Stimulated activated CD4-positive, alpha-beta T cell treated with anti-CD3 and anti-CD28 coated beads, TNF-alpha, amount 100 ng/mL, for 48 hours (primary cell): Measurements from ENCODE around the gene DCPS.
"Not testable (repeated sequence)": the region's sequence is repeated elsewhere in the genome, so short reads cannot be mapped to it uniquely, and the experiment has no call there.

Source experiments
- DNase-seq, 3 donors: peaks; one replicate each; pipeline ENCODE4 v3.0.0-alpha.2; 2020; ENCODE audit warnings: low read depth in 3 of 3

Gene DCPS, protein sequence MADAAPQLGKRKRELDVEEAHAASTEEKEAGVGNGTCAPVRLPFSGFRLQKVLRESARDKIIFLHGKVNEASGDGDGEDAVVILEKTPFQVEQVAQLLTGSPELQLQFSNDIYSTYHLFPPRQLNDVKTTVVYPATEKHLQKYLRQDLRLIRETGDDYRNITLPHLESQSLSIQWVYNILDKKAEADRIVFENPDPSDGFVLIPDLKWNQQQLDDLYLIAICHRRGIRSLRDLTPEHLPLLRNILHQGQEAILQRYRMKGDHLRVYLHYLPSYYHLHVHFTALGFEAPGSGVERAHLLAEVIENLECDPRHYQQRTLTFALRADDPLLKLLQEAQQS

DNA sequence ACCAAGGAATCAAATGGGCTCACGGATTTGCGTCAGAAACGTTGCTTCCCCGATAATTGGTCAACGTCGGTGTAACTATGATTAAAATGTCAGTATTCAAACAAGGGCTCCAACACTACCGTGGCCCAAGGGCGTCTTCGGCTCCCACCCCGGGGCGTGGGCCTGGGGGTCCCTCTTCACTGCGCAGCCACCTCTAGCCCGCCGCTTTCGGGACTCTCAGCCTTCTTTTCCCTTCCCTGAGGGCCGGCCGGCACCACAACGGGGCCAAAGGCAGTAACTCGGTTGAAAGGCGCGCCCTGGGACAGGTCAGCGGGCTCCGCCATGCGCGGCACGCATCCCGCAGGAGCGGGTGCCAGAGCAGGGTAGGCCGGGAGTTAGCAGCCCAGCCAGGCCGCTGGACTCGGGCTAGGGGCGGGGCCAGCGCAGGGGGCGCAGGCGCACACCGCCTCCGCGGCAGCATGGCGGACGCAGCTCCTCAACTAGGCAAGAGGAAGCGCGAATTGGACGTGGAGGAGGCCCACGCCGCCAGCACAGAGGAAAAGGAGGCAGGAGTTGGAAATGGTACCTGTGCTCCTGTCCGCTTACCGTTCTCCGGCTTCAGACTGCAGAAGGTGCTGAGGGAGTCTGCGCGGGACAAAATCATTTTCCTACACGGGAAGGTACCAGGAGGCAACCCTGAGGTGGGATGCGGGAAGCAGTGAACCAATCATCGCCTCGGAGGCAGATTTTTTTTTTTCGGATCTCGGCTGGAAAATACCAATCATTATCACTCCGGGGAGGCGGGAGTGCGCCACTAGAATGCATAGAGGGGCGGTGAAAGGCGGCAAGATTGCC is at the start of gene DCPS:
Gene DCPS (plus strand): TSS at position 438 of the 834 bp plus-strand sequence. CDS start 21 bp downstream, at position 459.
- DNase-seq, result peak; percentile 72 to 84 (median 80)

DNA sequence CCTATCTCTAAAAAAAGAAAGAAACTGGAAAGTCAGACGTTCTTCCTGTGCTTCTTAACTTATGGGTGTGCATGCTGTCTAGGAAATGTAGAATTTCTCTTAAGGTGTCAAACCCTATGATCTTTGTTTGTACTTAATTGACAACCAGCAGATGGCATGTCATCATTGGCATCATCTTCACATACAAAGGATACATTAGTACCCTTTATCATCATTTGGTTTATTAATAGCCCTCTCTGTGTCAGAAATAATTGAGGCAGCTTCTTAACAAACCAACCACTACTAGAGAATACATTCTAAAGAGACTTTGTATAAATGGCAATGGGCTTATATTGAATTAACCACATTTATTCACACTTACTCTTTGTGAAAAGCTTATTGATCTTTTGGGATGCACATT is 49.0 kb upstream of the DCPS start:
- no peak for DNase-seq

DNA sequence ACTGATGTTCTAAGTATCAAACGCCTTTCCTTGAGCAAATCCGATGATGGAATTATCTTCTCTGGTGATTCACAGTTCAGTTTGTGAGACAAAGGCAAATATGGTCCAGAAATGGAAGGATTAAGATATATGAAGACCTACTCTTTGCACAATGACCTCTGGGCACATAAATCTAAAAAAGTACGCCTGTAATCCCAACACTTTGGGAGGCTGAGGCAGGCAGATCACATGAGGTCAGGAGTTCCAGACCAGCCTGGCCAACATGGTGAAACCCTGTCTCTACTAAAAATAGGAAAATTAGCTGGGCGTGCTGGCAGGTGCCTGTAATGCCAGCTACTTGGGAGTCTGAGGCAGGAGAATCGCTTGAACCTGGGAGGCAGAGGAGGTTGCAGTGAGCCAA is 48.4 kb upstream of the DCPS start:
- DNase-seq, result not testable (repeated sequence)

DNA sequence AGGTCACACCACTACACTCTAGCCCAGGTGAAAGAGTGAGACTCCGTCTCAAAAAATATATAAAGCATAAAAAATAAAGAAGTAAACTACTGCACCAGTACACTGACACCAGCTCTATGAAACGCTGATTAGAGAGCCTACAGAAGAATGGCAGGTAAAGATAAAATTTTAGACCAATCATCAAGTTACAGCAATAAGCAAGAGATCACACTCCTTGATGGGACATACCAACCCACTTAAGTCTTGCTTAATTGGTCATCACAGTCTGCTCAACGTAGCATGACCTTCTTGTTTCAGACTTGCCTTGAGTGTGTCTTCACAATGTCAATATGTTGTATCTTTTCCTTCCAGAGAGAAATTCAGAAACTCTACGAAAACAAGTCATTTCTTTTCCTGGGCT is 47.6 kb upstream of the DCPS start:
- DNase-seq, result no peak

DNA sequence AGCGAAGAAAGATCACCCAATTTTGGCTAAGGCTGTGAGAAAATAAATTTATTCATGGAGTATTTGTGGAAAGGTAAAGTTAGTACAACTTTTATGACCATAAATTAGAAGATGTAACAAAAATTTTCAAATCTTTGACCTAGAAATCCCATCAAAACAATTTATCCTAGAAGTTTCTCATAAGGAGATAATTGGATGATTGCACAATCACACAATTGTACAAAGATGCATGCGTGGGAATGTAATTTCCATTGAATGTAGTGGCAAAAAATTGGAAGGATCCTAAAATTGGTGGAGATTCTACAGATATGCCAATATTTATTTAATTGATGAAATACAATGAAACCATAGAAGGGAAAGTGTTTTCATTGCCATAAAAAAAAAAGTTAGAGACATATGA is 46.7 kb upstream of the DCPS start:
- no peak for DNase-seq

DNA sequence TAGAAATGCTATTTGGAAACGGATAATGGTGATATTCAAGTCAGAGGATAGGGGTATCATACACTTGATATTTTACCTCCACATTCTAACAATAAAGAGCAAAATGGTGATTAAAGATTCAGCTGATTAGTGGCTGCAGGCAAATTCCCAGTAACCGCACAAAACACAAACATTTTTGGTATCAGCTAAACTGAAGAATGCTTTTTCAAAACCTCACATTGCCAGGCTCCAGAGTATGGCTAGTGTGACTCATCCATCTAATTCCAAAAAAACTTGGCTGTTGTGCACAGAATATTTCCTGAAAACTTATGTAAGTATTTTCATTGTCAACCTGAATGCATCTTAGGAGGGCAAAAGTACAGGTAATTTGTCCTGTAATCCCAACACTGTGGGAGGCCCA is 46.1 kb upstream of the DCPS start:
- DNase-seq, result no peak

DNA sequence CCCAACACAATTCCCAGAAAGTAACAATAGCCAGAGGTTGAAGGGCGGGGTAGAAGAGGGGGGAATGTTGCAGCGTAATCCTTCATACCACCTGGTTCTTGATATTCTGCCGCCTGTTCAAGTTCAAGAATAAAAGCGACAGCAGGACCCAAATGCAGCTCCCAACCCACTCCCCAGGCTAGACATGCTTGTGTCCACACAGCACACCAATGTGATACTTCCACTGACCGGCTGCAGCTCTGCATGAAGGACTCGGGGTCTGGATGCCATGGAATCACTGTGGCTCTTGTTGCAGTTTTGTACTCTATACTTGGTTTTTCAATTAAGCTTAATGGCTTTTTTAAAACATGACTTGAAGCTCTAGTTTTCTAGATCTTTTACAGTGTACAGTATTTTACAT is 41.6 kb upstream of the DCPS start:
- no peak for DNase-seq

DNA sequence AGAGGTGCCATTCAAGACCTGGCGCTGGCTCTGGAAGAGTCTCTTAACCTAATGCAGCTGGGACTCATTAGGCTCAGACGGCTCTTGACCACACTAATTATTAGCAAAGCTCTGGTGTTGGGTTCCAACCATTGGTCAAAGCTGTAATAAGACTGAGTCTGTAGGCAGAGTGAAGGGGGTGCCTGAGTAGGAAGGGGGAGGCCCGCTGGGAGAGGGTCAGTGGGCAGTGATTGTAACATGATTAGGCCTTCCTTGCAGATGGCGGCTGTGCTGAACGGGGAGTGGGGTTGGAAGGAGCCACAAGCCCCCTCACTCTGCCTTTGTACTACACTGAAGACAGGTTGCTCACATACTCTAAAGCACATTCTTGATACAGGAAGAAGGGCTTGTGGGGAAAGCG is 40.4 kb upstream of the DCPS start:
- DNase-seq, result no peak

DNA sequence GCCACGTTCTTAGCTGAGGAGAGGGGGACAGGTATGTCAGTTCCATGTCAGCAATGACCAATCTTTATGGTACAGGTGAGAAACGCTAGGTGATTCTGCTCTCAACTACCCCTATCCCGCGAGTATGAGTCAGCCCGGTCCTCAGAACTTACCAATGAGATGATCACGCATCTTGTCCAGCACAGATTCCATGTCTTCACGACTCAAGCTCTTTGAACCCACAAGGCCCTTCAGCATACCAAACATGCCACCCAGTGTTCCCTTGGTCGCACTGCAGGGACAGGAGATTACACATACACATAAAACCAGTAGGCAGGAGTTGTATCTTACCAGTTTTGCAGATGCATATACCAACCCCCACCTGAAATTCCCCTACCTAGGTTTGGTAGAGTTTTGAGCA is 38.0 kb upstream of the DCPS start:
- no peak for DNase-seq

DNA sequence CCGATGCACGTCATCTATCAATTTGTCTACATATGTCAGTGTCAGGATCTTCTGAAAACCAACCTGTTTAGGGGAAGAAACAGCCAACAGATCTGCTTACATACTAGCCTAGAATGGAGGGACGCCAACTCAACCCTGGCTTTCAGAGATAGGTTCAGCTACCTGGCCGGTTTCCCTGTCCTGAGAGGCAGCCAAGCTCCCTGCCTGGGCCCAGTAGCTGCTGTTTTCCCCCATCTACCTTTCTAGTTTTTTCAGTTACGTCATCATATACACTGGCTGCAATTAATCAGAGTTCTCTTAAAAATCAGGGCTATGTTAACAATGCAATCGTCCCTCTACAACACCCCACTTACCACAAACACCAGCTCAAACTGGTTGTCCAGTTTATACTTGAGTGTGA is 36.2 kb upstream of the DCPS start:
- DNase-seq, result no peak

DNA sequence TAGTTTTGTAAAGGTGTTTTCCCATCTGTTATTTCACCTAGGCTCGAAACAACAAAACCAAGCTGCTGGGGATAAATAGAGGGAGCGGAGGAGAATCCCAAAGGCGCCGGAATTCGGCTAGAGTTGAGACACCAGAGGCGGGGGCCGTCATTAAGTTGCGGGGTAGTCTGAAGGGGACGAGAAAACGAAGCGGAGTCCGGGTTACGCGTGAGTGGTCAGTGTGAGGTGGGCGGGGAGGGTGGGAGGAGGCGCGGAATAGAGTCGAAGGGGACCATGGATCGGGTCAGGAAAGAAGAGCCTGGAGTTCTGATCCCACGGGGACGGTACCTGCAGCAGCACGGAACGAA is 35.5 kb upstream of the DCPS start:
- DNase-seq, result no peak

DNA sequence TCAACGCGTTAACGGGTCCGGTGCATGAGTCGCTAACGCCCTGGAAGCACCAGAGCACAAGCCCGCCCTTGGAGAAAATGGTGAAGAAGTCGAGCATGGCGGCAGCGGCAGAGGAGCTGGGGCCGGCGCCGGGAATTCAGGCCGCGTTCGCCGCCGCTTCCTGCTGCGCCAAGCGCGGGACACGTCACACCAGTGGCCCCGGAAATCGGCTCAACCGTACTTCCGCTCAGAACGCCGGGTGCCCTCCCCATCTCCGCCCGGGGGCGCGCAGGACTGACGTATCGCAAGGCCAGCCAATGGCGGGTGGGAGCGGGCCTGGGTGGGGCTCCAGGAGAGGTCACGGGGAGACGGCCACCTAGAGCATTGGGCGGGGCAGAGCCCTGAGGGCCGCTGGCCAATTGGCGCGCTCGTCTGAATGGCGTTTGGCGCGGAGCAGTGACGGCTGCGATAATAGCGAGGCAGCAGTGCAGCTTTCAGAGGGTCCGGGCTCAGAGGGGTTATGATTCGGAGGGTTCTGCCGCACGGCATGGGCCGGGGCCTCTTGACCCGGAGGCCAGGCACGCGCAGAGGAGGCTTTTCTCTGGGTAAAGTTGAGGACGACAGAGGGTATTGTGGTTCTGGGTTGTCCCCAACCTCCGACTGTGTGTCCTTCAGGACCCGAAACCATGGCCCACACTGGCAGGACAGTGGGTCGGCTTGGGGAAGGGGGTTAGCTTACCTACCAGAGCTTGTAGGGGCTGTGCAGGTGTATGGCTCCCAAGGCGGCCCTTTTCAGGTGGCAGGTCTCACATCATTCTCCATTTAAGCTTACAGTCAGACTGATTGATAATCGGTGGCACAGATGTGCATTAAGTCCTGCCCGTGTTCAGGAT is 34.9 kb upstream of the DCPS start, which contains the start of the genes FOXRED1 and SRPRA:
Gene FOXRED1 (plus strand): TSS at position 447 of the 872 bp plus-strand sequence. CDS start 53 bp downstream, at position 500.
Gene SRPRA (minus strand): TSS at position 188 of the 872 bp plus-strand sequence. CDS start 91 bp downstream, at position 97.
- peak; percentile 99 to 100 (median 99) for DNase-seq

DNA sequence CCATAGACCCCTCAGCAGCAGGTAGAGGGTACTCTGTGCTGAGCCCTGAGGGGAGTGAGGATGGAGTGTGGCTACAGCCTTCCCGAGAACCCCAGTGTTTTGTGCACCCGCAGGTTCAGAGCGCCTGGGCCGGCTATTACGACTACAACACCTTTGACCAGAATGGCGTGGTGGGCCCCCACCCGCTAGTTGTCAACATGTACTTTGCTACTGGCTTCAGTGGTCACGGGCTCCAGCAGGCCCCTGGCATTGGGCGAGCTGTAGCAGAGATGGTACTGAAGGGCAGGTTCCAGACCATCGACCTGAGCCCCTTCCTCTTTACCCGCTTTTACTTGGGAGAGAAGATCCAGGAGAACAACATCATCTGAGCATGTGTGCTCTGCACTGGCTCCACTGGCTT is 26.5 kb upstream of the DCPS start:
- DNase-seq, result no peak

DNA sequence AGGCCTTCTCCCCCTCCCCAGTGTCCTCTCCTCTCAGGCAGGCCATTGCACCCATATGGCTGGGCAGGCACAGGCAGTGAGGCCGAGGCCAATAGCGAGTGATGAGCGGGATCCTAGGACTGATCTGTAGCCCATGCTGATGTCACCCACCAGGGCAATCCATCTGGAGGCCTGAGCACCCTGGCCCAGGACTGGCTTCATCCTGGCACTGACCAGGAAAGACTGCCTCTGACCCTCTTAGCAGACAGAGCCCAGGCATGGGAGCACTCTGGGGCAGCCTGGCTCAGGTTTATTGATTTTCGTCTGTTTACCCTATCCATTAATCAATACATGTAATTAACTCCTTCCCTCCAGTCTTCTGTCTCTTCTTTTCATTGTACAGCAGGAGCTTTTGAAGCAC is 26.1 kb upstream of the DCPS start:
- DNase-seq, result no peak

DNA sequence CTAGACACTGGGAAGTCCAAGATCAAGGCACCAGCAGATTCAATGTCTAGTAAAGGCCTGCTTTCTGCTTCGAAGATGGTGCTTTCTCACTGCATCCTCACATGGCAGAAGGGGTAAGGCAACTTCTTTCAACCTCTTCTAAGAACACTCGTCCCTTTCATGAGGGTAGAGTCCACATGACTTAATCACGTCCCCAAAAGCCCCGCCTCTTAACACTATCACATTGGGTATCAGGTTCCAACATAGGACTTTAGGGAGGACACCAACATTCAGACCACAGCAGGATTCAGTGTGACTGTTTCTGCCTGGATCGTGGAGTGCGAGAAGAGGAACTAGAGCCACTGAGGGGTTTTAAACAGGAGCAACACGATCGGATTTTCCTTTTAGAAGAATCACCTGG is 24.7 kb upstream of the DCPS start:
- no peak for DNase-seq

DNA sequence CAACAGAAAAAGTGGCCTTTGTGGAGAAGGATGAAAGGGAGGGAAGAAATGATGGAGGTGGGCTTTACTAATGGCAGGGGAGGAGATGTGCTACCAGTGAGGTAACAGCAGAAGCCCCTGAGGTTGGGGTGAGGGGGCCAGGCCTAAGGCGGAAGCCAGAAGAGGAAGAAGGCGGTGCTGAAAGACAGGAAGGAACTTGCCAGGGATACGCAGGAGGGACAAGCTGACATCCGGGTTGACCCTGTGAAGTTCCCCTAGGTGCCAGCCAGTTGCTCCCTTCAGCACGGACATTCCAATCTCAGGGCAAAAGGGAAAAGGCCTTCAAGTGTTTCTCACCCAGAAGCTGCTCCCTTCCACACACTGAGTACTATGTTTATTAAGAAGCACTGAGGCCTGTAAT is 23.3 kb upstream of the DCPS start:
- no peak for DNase-seq

DNA sequence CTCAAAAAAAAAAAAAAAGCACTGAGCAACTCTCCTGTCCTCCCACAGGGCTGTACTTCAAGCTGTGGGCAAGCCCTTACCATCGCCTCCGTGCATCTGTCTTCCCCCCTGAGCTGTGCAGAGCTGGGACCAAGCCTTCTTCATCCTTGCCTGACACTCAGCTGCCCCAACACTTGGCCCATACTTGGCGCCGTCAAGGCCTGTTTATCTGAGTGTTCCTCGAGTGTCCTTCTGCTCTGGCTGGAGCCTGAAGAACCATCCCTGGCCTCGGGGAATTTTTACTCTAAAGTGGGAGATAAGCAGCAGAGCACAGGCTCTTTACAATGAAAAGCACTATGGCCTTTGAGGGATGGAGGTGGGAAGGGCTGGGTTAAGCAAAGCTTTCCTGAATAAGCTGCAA is 22.6 kb upstream of the DCPS start:
- DNase-seq, result no peak

DNA sequence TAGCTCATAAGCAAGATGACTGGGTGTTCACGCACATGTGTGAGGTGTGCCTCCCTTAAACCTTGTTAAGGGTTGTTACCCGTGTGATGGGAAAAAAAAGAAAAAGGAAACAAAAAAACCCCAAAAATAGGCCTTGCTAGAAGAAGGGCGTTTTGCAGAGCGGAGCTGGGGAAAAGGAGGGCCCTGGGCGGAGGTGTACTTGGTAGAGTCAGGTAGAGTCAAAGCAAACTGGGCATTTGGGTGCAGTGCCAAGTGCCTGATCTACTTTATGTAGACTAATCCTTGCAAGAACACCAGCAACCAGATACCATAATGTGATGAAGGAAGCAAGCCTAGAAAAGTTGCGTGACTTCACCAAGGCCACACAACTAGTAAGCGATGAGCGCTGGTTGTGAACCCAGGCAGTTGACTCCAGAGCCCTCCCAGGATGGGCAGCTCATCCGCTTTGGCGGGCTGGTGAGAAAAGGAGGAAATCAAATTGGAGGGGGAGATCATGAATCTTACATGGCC is 22.1 kb upstream of the DCPS start:
- no peak for DNase-seq

DNA sequence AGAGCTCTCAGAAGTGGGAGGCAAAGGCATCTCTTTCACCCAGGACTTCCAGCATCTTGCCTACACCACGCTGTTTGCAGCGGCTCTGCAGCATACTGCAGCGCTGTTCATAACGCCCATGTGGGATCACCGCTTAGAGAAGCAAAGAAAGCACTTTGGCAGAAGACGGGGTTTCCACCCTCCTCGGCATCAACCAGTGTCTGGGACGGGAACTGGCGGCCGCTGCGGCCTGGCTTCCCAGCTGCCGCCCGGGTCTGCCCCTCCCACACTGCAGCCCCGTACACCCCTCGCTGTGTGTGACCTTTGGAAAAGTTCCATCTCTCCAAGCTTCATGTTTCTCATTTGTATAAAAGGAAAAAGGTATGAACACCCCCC is 21.5 kb upstream of the DCPS start:
- peak in 1 of 3 donors; percentile 14 for DNase-seq

DNA sequence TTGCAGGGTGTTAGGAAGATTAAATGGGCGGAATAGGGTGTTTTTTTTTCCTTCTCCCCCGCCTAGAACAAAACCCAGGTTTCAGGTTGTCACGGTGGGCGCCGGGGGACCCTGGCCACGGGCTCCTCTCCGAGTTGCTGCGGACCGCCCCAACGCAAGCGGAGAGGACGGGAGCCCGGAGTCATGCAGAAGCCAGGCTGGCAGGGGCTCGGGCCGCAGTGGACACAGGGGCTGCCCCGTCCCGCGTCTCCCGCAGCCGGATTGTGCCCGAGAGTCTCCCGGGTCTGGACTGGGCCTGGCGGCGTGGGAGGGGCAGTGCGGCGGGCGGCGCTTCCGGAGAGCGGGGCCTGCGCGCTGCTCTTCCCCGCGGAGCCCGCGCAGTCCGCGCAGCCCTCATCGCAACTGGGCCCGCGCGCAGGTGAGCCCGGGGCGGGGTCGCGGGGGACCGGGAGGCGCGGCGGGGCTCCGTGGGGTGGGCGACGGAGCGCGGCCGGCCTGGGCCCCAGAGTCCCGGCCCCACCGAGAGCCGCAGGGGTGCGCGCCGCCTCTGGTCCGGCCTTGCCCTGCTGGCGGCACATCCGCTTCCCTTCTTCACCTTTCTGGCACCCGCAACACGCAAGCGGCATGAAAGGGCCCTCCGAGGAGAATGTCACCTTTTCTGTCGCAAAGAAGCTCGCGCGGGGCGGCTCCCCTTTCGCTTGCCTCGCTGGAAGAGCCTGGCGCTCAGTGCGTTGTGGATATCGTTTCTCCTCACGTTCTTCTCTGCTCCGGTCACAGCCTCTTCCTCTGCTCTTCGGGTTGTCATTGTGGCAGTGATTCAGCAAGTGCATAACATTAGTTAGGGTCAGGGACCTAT is 20.9 kb upstream of the DCPS start, which contains the start of gene TIRAP:
Gene TIRAP (plus strand): TSS at position 358 of the 856 bp plus-strand sequence. CDS start 7,802 bp downstream, outside the sequence.
- peak in 1 of 3 donors; percentile 48 for DNase-seq

DNA sequence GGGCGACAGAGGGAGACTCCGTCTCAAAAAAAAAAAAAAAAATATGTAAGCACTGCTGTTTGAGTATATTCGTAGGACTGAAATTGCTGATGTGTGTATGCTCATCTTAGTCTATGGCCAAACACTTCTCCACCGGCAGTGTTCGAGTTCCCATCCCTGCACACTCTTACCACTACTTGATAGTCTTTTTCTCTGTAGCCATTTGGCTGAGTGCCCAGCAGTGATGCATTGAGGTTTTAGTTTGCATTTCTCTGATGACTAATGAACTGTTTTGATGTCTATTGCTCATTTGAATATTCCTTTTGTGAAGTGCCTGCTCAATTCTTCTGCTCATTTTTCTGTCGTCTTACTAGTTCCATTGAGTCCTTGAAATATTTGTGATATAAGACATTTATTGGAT is 19.0 kb upstream of the DCPS start:
- peak; percentile 80 to 85 (median 83) for DNase-seq
